Neuronal stem cell (in vitro differentiated cells): ENCODE data around the gene OBP2B.
"Not testable (repeated sequence)": the region's sequence is repeated elsewhere in the genome, so short reads cannot be mapped to it uniquely, and the experiment has no call there.

Experiments used
- DNase-seq: peaks from one replicate; pipeline ENCODE4 v3.0.0-alpha.2; 2013; ENCODE audit warnings: low spot score
- H2AFZ ChIP-seq: one replicate; pipeline ENCODE4 v1.6.1; 2013; ENCODE audit warnings: mild to moderate bottlenecking, low read length, inconsistent platforms
- H2AK5ac ChIP-seq: 2 replicates; pipeline ENCODE4 v1.6.1; 2013; ENCODE audit warnings: low read depth, mild to moderate bottlenecking, inconsistent platforms, low read length, moderate library complexity, mixed read lengths
- H2BK120ac ChIP-seq: 2 replicates; pipeline ENCODE4 v1.6.1; 2013; ENCODE audit warnings: low read depth, mild to moderate bottlenecking, inconsistent platforms, low read length, moderate library complexity, mixed read lengths
- H2BK12ac ChIP-seq: one replicate; pipeline ENCODE4 v1.6.1; 2013; ENCODE audit warnings: low read length, inconsistent platforms
- H2BK15ac ChIP-seq: 2 replicates; pipeline ENCODE4 v1.6.1; 2013; ENCODE audit warnings: mild to moderate bottlenecking, low read length, inconsistent platforms, mixed read lengths
- H2BK5ac ChIP-seq: one replicate; pipeline ENCODE4 v1.6.1; 2013; ENCODE audit warnings: inconsistent platforms, mild to moderate bottlenecking, low read length, moderate library complexity
- H3K14ac ChIP-seq: one replicate; pipeline ENCODE4 v1.6.1; 2013; ENCODE audit warnings: low read length, inconsistent platforms
- H3K18ac ChIP-seq: 2 replicates; pipeline ENCODE4 v1.6.1; 2013; ENCODE audit warnings: low read length, inconsistent platforms
- H3K23ac ChIP-seq: 2 replicates; pipeline ENCODE4 v1.6.1; 2013; ENCODE audit warnings: low read depth, mild to moderate bottlenecking, mixed read lengths, low read length, inconsistent platforms; ENCODE audit not compliant: poor library complexity
- H3K27ac ChIP-seq: replicated peaks from 3 replicates; pipeline ENCODE4 v1.5.1; 2013; ENCODE audit warnings: low read length, inconsistent platforms
- H3K27me3 ChIP-seq, 3 experiments: 2 replicates each; pipeline ENCODE4 v1.6.1; 2013; ENCODE audit warnings: low read length in 3 of 3, mild to moderate bottlenecking in 2 of 3, inconsistent platforms in 1 of 3, low read depth in 1 of 3, mixed read lengths in 1 of 3, moderate library complexity in 1 of 3; ENCODE audit not compliant: control insufficient read depth in 3 of 3, insufficient read depth in 3 of 3
- H3K36me3 ChIP-seq, 2 donors: replicated peaks in 1 of 2; 2 replicates each; pipeline ENCODE4 v1.6.1; 2013; ENCODE audit warnings: low read length in 2 of 2; ENCODE audit not compliant: control insufficient read depth in 2 of 2, insufficient read depth in 2 of 2
- H3K4ac ChIP-seq: 2 replicates; pipeline ENCODE4 v1.6.1; 2013; ENCODE audit warnings: inconsistent platforms, mild to moderate bottlenecking, low read length, moderate library complexity
- H3K4me1 ChIP-seq, 2 donors: 1 replicate in 1 of 2; 2 replicates in 1 of 2; pipeline ENCODE4 v1.6.1; 2013; ENCODE audit warnings: low read length in 2 of 2, low read depth in 1 of 2; ENCODE audit not compliant: control insufficient read depth in 2 of 2, insufficient read depth in 1 of 2
- H3K4me2 ChIP-seq: one replicate; pipeline ENCODE4 v1.6.1; 2013; ENCODE audit warnings: mild to moderate bottlenecking, low read length, inconsistent platforms; ENCODE audit not compliant: insufficient read depth, poor library complexity, severe bottlenecking
- H3K4me3 ChIP-seq, 2 donors: 2 replicates each; pipeline ENCODE4 v1.5.1; 2013; ENCODE audit warnings: low read length in 2 of 2, mild to moderate bottlenecking in 2 of 2, inconsistent platforms in 1 of 2, moderate library complexity in 1 of 2
- H3K79me1 ChIP-seq: one replicate; pipeline ENCODE4 v1.6.1; 2013; ENCODE audit warnings: low read depth, mild to moderate bottlenecking, inconsistent platforms, low read length, moderate library complexity
- H3K9ac ChIP-seq: one replicate; pipeline ENCODE4 v1.6.1; 2013; ENCODE audit warnings: mild to moderate bottlenecking, low read depth, low read length, inconsistent platforms; ENCODE audit not compliant: poor library complexity
- H3K9me3 ChIP-seq, 2 donors: replicated peaks in 1 of 2; 2 replicates each; pipeline versions ENCODE3 to v1.6.1; 2013; ENCODE audit warnings: low read length in 2 of 2, mild to moderate bottlenecking in 2 of 2, inconsistent platforms in 1 of 2, low read depth in 1 of 2, mixed read lengths in 1 of 2, moderate library complexity in 1 of 2; ENCODE audit not compliant: control insufficient read depth in 2 of 2, insufficient read depth in 1 of 2
- H4K8ac ChIP-seq: one replicate; pipeline ENCODE4 v1.6.1; 2013; ENCODE audit warnings: low read depth, mild to moderate bottlenecking, inconsistent platforms, low read length, moderate library complexity
- H4K91ac ChIP-seq: one replicate; pipeline ENCODE4 v1.6.1; 2013; ENCODE audit warnings: low read length, low read depth, mild to moderate bottlenecking, inconsistent platforms; ENCODE audit not compliant: poor library complexity
- WGBS, 2 donors: extraction: QIAGEN DNeasy Blood & Tissue Kit; methylation state at CpG; one replicate each; pipeline ENCODE4 v1.1.7; 2013; ENCODE audit warnings: missing lambda C conversion rate in 2 of 2, mixed read lengths in 1 of 2; ENCODE audit not compliant: insufficient read length in 2 of 2, insufficient replicate concordance in 1 of 2; ENCODE audit errors: extremely low coverage in 2 of 2; 5-methylcytosine and 5-hydroxymethylcytosine counted together

The OBP2B gene

DNA sequence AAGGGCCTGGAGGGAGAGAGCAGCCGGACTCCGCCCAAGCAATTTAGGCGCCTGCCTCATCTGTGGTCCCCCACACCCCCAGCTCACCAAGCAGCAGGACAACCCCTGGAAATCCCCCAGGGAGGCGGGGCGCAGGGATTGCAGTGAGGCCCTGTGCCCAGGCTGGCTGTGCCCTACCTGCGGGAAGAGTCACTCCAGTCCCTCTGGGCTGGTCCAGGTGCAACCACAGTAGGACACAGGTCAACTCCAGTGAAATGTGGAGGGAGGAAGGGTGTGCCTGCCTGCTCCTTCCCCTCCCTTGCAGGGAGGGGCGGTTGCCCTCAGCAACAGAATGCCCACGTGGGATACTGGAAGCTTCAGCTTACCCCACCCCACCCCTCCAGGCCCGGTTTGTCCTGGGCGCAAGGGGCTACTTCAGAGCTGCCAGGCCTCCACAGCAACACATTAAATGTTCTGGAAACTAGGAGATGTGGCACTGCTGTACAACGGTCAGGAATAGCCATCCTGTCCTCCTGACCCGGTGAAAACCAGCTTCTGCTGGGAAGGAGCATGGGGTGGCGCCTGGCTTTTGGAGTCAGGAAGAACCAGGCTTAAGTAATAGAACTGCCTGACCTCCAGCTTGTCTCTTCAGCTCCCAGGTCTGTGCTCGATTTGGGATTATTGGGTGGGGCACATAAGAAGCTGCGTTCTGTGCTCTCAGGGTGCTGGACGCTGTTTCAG lies 43.4 kb upstream of the OBP2B start:
- Histone ChIP-seq H3K27ac (no peak overlapping the region), H2AK5ac (no peak overlapping the region), H3K79me1 (peaks cover 1% of the 10 kb centered on the region), H4K8ac (no peak overlapping the region), H2BK12ac (no peak overlapping the region), H3K4me1 (peaks cover 0 to 2% of the 10 kb centered on the region in 2 donors), H3K4ac (no peak overlapping the region), H3K27me3 (peaks cover 0 to 43% (median 2%) of the 10 kb centered on the region in 3 experiments), H2AFZ (no peak overlapping the region), H2BK15ac (no peak overlapping the region), H3K9me3 (no peaks in the 10 kb centered on the region), H3K14ac (peak overlapping the region; percentile 67), H3K23ac (no peak overlapping the region), H3K18ac (no peak overlapping the region), H3K4me3 (no peak overlapping the region), H3K4me2 (no peak overlapping the region), H4K91ac (no peak overlapping the region), H2BK120ac (no peak overlapping the region), H3K9ac (no peak overlapping the region), H2BK5ac (no peak overlapping the region), H3K36me3 (no peaks in the 10 kb centered on the region)
- no CpG with 5 or more reads among the region's 16 CpGs for WGBS, 2 donors
- no peak for DNase-seq

DNA sequence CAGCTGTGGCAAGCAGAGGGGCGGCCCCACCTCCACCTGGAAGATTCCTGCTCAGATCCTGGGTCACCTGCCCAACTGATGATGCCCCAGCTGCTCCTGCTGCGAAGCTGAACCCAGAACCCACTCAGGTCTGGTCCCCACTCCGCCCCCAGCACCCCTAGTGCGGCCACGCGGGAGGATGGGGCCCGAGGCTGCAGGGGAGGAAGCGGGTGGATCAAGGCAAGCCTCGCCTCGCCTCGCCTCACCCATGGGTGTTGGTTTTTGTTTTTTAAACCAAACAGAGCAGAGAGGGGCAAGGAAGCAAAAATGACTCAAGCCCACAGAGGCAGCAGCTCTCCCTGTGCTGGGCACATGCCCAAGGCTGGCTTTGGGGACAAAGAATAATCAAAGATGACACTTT lies 42.7 kb upstream of the OBP2B start:
- Histone ChIP-seq H3K27ac (no peak overlapping the region), H3K79me1 (peaks cover 1% of the 10 kb centered on the region), H3K4ac (no peak overlapping the region), H3K27me3 (peaks cover 0 to 43% (median 2%) of the 10 kb centered on the region in 3 experiments), H3K9me3 (no peaks in the 10 kb centered on the region), H2BK120ac (no peak overlapping the region), H3K4me2 (no peak overlapping the region), H2BK5ac (no peak overlapping the region), H3K23ac (no peak overlapping the region), H3K18ac (no peak overlapping the region), H3K36me3 (no peaks in the 10 kb centered on the region), H3K4me1 (no peaks in the 10 kb centered on the region), H4K91ac (no peak overlapping the region), H2AK5ac (no peak overlapping the region), H2AFZ (no peak overlapping the region), H3K14ac (no peak overlapping the region), H3K4me3 (no peak overlapping the region), H2BK15ac (no peak overlapping the region), H2BK12ac (no peak overlapping the region), H4K8ac (no peak overlapping the region), H3K9ac (no peak overlapping the region)
- no CpG with 5 or more reads among the region's 11 CpGs for WGBS, 2 donors
- DNase-seq, result no peak

DNA sequence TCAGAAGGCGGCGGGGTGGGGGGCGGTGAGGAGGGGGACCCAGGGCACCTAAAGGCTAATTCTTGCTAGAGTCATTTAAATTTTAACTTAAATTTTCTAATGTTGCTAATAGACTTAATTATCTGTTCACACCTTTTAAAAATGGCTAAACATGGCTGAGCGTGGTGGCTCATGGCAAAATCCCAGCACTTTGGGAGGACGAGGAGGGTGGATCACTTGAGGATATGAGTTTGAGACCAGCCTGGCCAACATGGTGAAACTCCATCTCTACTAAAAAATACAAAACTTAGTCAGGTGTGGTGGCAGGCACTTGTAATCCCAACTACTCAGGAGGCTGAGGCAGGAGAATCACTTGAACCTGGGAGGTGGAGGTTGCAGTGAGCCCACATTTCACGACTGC lies 42.2 kb upstream of the OBP2B start:
- not testable (repeated sequence) for H3K14ac ChIP-seq

DNA sequence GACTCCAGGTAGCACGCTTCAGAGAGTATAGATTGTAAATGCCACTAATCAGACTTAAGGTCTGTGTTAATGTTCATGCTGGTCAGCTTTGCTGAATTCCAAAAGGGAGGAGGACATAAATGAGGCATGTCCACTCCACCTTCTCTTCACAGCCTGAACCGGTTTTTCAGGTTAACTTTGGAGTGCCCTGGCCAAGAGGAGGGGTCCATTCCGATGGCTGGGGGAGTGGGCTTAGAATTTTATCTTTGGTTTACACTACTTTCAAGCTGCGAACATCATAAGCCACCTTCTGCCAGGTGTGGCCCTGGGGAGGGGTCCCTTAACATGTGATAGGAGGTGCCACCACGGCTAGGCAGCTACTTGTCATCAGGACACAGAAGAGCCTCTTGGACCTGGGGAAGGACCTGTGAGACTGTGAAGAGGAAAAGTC lies 41.7 kb upstream of the OBP2B start:
- H2BK120ac ChIP-seq, result no peak overlapping the region
- no peak overlapping the region for H4K8ac ChIP-seq
- H3K9me3 ChIP-seq, result no peaks in the 10 kb centered on the region
- no CpG with 5 or more reads among the region's 5 CpGs for WGBS, 2 donors
- no peak overlapping the region for H2AFZ ChIP-seq
- H3K79me1 ChIP-seq, result peaks cover 1% of the 10 kb centered on the region
- peaks cover 0 to 44% (median 2%) of the 10 kb centered on the region in 3 experiments for H3K27me3 ChIP-seq
- H3K9ac ChIP-seq, result no peak overlapping the region
- H2BK15ac ChIP-seq, result no peak overlapping the region
- H2BK5ac ChIP-seq, result no peak overlapping the region
- no peak overlapping the region for H3K14ac ChIP-seq
- no peak overlapping the region for H3K27ac ChIP-seq
- H3K4ac ChIP-seq, result no peak overlapping the region
- no peak overlapping the region for H3K4me3 ChIP-seq
- H3K18ac ChIP-seq, result no peak overlapping the region
- no peak overlapping the region for H3K4me2 ChIP-seq
- H2AK5ac ChIP-seq, result no peak overlapping the region
- no peak overlapping the region for H2BK12ac ChIP-seq
- no peak overlapping the region for H3K23ac ChIP-seq
- no peaks in the 10 kb centered on the region for H3K4me1 ChIP-seq
- no peak overlapping the region for H4K91ac ChIP-seq
- DNase-seq, result no peak
- H3K36me3 ChIP-seq, result no peaks in the 10 kb centered on the region

More for the DNA sequence above, 42.2 kb upstream of the OBP2B start:
- H3K23ac ChIP-seq, H2BK120ac ChIP-seq, H4K91ac ChIP-seq, H2BK12ac ChIP-seq, H3K79me1 ChIP-seq, H3K18ac ChIP-seq, H4K8ac ChIP-seq, H2BK15ac ChIP-seq, H3K4me1 ChIP-seq, H3K27ac ChIP-seq, H2AK5ac ChIP-seq, H3K4me2 ChIP-seq, H2AFZ ChIP-seq, H2BK5ac ChIP-seq, H3K9me3 ChIP-seq, H3K9ac ChIP-seq, H3K4ac ChIP-seq, H3K36me3 ChIP-seq, DNase-seq, H3K4me3 ChIP-seq: not testable (repeated sequence)
- no CpG with 5 or more reads among the region's 6 CpGs for WGBS, 2 donors
- H3K27me3 ChIP-seq, result peaks cover 0 to 43% (median 2%) of the 10 kb centered on the region in 3 experiments
